ENCODE data around the gene CFAP99.
"Not testable (repeated sequence)": the region's sequence is repeated elsewhere in the genome, so short reads cannot be mapped to it uniquely, and the experiment has no call there.

Gene CFAP99

DNA sequence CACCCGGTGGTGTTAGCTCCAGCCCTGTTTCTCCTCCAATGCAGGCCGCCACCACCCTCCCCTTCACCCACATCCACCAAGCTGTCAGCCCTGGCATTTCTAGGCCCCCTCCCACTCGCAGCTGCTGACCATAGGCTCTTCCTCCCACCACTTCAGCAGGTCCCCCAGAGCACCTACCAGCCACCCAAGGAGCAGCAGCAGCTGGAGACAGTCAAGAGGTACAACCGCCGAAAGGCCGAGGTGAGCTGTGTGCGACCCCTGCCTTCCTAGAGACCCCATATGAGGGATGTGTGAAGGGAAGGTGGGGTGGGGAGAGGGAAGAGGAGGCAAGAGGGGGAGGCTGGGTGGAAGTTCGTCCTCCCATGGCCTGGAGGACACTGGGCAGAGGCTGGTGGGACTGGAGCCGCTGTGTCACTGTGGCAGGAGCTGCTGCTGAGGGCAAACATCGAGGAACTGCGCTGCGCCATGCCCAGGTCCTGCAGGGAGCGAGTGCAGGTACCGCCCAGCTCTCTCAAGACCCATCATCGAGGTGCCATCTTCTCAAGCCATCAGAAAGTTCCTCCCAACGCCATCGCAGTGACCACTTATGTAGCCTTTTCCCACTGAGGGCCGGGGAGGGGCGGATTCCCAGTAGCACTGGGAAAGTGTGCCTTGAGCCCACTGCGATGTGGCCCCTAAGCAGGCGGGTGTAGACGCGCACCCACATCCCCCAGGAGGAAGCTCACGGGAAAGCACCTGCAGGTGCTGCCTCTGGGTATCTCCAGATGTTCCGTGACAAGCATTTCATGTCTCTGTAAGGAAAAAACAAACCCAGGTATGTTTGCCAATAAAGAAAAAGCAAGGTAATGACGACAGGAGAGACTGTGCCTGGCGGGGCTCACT is 31.0 kb downstream of the CFAP99 start:
- no peak for DNase-seq

DNA sequence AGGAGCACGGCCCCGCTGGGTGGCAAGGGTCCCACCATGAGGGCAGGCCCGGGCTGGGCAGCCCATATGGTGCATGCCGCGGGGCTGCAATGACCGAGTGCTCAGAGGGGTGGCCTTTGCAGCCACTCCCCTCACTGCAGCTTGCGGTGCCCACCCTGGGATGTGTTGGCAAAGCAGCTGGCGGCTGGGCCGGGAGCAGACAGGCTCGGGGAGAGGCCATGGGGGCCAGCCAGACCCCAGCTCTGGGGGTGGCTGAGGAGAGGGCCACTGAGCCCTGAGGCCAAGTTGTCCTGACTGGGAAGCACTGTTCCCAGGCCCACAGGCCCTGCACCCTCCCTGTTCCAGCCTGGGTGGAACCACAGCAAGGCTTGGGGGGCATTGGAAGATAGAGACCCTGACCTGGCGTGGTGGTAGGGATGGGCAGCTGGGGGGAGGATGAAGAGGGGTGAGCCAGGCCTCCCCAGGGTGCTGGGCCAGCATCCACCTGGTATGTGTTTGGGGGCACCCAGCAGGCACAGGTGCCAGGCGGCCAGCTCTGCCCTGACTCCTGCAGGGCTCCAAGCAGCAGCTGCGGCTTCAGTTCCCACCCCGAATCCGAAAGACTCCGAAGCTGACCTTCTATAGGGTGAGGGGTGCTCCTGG is 31.8 kb downstream of the CFAP99 start:
- no peak for DNase-seq

- no peak for DNase-seq
Measured at GRCh38 chr4:2451036-2451520, 32.3 kb downstream of the CFAP99 start.

DNA sequence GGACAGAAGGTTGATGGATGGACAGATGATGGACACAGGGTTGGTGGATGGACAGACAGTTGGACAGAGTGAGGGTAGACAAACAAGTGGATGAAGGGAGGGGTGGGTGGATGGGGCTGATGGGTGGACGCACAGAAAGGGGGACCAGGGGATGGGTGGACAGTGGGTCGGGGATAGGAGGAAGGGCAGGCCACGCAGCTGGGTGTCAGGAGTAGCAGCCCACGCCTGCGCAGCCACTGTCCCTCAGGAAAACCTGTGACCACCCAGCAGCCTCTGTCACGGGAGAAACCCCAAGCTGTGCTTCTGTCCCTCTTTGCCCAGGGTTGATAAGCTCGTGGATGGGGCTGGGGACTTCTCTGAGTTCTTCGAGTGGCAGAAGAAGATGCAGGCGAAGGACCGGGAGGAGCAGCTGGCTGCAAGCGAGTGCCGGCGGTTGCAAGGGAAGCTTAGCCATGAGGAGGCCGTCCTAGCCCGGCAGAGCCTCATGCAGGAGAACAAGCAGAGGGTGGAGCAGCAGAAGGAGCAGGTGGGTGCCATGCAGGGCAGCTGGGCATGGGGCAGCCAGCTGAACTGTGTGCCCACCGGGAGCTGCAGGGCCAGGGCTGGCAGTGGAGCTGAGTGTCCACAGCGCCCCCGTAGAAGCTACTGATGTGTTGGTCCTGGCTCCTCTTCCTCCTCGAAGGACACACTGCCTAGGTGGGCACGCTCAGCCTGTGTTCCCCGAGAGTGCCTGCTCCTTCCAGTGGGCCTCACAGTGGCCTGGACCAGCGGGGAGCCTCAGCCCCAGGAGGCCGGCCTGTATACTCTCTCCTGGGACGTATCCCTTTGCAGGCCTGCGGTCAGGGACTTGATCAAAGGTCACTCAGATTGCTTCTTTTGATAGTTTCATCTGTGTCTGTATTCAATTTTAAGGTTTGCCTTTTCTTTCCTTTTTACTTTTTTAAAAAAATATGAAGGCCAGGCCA is 33.3 kb downstream of the CFAP99 start:
- no peak for DNase-seq

DNA sequence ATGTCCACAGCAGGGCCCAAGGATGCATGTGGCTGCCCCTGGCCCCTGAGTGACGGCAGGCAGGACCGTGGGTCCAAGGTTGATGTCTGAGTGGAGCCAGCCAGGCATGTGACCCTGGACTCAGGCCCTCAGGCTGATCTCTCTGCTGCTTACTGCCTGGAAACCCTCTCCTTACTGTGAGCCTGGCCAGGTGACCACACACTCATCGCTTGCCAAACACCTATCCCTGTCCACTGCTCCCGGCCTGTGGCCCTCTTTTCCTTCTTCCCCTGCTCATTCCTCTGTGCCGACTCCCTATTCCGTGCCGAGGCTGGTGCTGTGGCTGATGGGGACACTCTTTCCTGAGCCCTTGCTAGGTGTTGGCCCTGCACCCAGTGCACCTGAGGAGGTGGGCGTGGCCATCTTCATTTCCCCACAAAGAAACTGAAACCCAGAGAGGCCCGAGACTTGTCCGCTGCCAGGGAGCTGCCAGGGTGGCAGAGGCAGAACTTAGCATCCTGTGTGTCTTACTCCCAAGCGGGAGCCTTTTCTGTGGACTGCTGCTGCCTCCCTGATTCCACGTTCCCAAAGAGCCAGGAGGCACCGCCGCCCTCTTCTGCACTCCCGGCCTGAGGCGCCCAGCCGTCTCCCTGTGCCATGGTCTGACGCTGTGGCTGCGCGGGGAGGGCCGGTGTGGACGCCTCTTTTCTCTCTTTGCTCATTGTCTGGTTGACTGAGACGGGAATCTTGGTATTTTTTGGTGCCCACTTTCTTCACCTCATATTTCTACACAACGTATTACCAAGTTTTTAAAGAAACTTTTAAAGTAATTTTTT is 38.9 kb downstream of the CFAP99 start:
- no peak for DNase-seq

- no peak for DNase-seq
Measured at GRCh38 chr4:2458546-2459491, 40.1 kb downstream of the CFAP99 start.

DNA sequence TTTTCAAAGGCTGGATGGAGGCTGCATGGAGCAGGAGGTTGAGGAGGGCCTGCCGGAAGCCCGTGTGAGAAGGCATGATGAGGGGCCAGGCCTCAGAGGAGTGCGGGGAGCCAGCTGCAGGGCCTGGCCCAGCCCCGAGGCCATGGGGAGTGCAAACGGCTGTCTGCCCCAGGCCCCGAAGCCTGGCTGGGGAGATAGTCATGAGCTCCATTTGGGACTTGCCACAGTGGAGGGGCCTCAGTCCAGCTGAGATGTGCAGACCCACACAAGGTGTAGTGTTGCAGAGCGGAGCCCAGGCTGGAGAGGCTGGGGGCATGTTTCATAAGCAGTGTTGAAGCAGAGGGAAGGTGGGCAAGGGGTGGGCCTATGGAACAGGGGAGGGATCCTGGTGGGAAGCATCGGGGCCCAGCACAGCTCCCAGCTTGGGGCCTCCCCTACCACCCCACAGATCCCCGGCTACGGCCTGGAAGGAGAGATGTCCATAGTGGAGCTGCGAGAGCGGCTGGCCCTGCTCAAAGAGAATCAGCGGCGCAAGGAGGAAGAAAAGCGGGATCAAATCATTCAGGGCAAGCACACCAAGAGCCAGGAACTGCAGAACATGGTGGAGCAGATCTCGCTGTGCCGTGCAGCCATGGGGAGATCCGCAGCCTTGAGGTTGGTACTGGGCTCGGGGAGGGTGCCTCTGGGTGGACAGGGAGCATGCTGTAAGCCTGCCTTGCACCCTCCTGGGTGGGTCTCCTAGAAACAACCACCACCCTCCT is 41.0 kb downstream of the CFAP99 start:
- DNase-seq, result no peak

GRCh38 chr4:2461246-2461960 is 42.6 kb downstream of the CFAP99 start:
- no peak for DNase-seq

- peak; percentile 48 for DNase-seq
Measured at GRCh38 chr4:2462218-2462991, 43.6 kb downstream of the CFAP99 start.

DNA sequence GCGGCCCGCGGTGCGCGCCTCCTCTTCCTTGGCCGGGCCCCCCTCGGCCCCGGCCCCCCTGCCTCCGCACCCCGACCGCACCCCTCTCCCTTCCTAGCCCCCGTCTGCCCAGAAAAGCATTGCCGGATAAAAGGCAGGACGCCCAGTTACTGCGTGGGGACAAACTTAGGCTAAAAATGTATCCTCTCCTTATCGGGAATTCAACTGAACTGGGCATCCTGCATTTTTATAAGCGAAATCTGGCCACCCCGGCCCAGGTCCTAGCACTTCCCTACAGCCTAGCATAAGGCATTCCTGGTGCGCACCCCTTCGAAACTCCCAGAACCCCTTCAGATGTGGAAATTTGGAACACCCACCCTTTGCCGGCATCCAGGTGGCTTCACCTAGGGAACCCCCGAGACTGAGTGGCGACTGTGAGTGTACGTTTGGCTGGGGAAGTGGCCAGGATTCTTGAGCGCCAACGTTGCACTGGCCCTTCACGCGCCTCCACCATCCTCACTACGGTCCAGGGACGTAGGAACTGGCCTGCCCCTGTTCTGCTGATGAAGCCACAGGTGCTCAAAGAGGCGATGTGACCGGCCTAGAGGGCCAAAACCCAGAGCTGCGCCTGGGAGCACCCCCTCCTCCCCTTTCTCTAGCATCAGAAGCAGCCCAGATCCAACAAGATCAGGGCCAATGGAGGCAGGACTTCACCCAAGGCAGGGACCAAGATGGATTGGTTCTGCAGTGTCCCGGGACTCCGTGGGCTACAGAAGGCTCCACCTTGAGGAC is 44.4 kb downstream of the CFAP99 start:
- DNase-seq, result no peak

- DNase-seq, result no peak
Measured at GRCh38 chr4:2465032-2465431, 46.3 kb downstream of the CFAP99 start.

- DNase-seq, result not testable (repeated sequence)
Measured at GRCh38 chr4:2465544-2465943, 46.8 kb downstream of the CFAP99 start.

- peak; percentile 97 for DNase-seq
Measured at GRCh38 chr4:2468456-2469191, 49.9 kb downstream of the CFAP99 start, which contains the start of gene RNF4. Gene RNF4 (plus strand): TSS chr4:2469106. CDS start chr4:2490494, 21,388 bp downstream.

GRCh38 chr4:2469192-2469984 is 50.6 kb downstream of the CFAP99 start:
- DNase-seq, result peak; percentile 76

DNA sequence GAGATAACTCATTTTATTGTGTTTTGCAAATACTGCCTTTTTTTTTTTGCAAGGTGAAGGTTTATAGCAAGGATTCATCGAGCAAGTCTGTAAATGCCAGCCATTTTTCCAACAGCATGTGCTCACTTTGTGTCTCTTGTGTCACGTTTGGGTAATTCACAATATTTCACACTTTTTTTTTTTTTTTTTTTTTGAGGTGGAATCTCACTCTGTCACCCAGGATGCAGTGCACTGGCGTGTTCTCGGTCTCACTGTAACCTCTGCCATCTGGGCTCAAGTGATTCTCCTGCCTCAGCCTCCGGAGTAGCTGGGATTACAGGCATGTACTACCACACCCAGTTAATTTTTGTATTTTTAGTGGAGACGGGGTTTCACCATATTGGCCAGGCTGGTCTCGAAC is 52.0 kb downstream of the CFAP99 start:
- DNase-seq, result no peak

GRCh38 chr4:2472187-2472586 is 53.4 kb downstream of the CFAP99 start:
- no peak for DNase-seq
